GM12878 (cell line): ENCODE measurements around the gene MOXD1. TPM values are rescaled to one million over a fixed set of nuclear protein-coding genes. Genes with fewer than 3 reads are reported as not detected.

Source experiments
- ATAC-seq: fragments of 200-7000 bp; cut with Tn5 transposase; 3 replicates; pipeline ENCODE4 v1.9.1; 2020; ENCODE audit warnings: mild to moderate bottlenecking, moderate library complexity
- BruUV-seq: library from RNA; stranded (reverse); fragments of 400-500 nt; replicated peaks from 2 replicates; lab custom pipeline; 2021; lab: Mats Ljungman, UMichigan
- CTCF ChIA-PET: fragments of 300-600 bp; sonication (Branson Sonifier 250); formaldehyde crosslinking; extraction: SDS; loops from one replicate; lab custom pipeline; 2021; ENCODE audit warnings: inconsistent platforms; lab: Yijun Ruan, JAX
- POLR2A ChIA-PET: fragments of 350-600 bp; formaldehyde crosslinking; extraction: SDS; loops from one replicate; lab custom pipeline; 2021; ENCODE audit warnings: inconsistent platforms; lab: Charles Lee
- RAD21 ChIA-PET: fragments of 300-600 bp; sonication (Branson Sonifier 250); formaldehyde crosslinking; loops from one replicate; lab custom pipeline; 2023; ENCODE audit warnings: antibody characterized with exemption; ENCODE audit not compliant: unreplicated experiment; lab: Charles Lee
- SMC1A ChIA-PET: fragments of 300-600 bp; sonication (Branson Sonifier 250); formaldehyde crosslinking; loops from one replicate; lab custom pipeline; 2023; ENCODE audit not compliant: unreplicated experiment, uncharacterized antibody; lab: Charles Lee
- DNase-seq: peaks from one replicate; pipeline ENCODE4 v3.0.0-alpha.2; 2011; ENCODE audit warnings: low read depth, low spot score
- FAIRE-seq: peaks from 3 replicates; lab custom pipeline; 2011; peaks lifted over from hg19 to GRCh38; lab: Jason Lieb, UNC
- H2AFZ ChIP-seq: 2 replicates; pipeline ENCODE4 v1.6.0; 2011; ENCODE audit warnings: low read depth, low read length, control low read depth; ENCODE audit not compliant: control insufficient read depth
- H3K27ac ChIP-seq: 2 replicates; pipeline ENCODE4 v1.5.1; 2011; ENCODE audit warnings: control low read depth; ENCODE audit not compliant: control insufficient read depth, insufficient read depth
- H3K27me3 ChIP-seq, 2 experiments: replicated peaks in 1 of 2; 2 replicates each; pipeline versions ENCODE4 v1.6.0 to v1.6.1; 2011; ENCODE audit warnings: low read length in 1 of 2; ENCODE audit not compliant: control insufficient read depth in 2 of 2, insufficient read depth in 2 of 2
- H3K36me3 ChIP-seq, 2 experiments: 2 replicates each; pipeline ENCODE4 v1.5.1; 2011; ENCODE audit warnings: low read length in 1 of 2; ENCODE audit not compliant: control insufficient read depth in 2 of 2, insufficient read depth in 2 of 2
- H3K4me1 ChIP-seq: 2 replicates; pipeline ENCODE4 v1.6.1; 2011; ENCODE audit warnings: mild to moderate bottlenecking, low read length, moderate library complexity, mixed read lengths; ENCODE audit not compliant: control insufficient read depth, insufficient read depth
- H3K4me2 ChIP-seq: 2 replicates; pipeline ENCODE4 v1.6.0; 2011; ENCODE audit warnings: control low read depth; ENCODE audit not compliant: control insufficient read depth, insufficient read depth
- H3K4me3 ChIP-seq: fragments of 200-600 bp; sonication (generic); 2 replicates; pipeline ENCODE4 v1.5.1; 2016
- H3K79me2 ChIP-seq: 2 replicates; pipeline ENCODE4 v1.6.0; 2011; ENCODE audit warnings: low read length; ENCODE audit not compliant: control insufficient read depth, insufficient read depth
- H3K9ac ChIP-seq: 2 replicates; pipeline ENCODE4 v1.8.0; 2011; ENCODE audit warnings: low read length, control low read depth, mixed read lengths; ENCODE audit not compliant: control insufficient read depth, insufficient read depth
- H3K9me3 ChIP-seq: replicated peaks from 3 replicates; pipeline ENCODE4 v1.5.1; 2011; ENCODE audit warnings: mild to moderate bottlenecking, low read length; ENCODE audit not compliant: control insufficient read depth, insufficient read depth
- H4K20me1 ChIP-seq: 2 replicates; pipeline ENCODE4 v1.6.0; 2011; ENCODE audit not compliant: control insufficient read depth, insufficient read depth
- CBX5 ChIP-seq: sonication (generic); IDR thresholded peaks from 2 replicates; pipeline ENCODE4 v1.6.1; 2016; ENCODE audit warnings: low read depth, moderate library complexity, mild to moderate bottlenecking, inconsistent platforms
- CUX1 ChIP-seq: IDR thresholded peaks from 2 replicates; pipeline ENCODE4 v1.6.1; 2012; ENCODE audit warnings: improper control_type of control experiment, low read depth, low read length; ENCODE audit not compliant: insufficient replicate concordance
- DPF2 ChIP-seq: fragments of 450-650 bp; IDR thresholded peaks from 2 replicates; pipeline ENCODE4 v1.6.1; 2017; ENCODE audit warnings: mild to moderate bottlenecking
- EP300 ChIP-seq, 2 experiments: fragments of 150-350 bp in 1 of 2; IDR thresholded peaks; 2 replicates each; pipeline ENCODE4 v1.6.1; 2011 to 2012; ENCODE audit warnings: low read depth in 2 of 2, low read length in 2 of 2, borderline replicate concordance in 1 of 2, improper control_type of control experiment in 1 of 2, inconsistent platforms in 1 of 2; ENCODE audit not compliant: control insufficient read depth in 1 of 2
- NFYA ChIP-seq: IDR thresholded peaks from 2 replicates; pipeline ENCODE4 v1.6.1; 2011; ENCODE audit warnings: low read depth, mild to moderate bottlenecking, low read length, improper control_type of control experiment, borderline replicate concordance
- REST ChIP-seq: IDR thresholded peaks from 2 replicates; pipeline ENCODE4 v1.6.1; 2012; ENCODE audit warnings: mild to moderate bottlenecking, low read depth, low read length
- ZBTB33 ChIP-seq: fragments of 450-650 bp; IDR thresholded peaks from 2 replicates; pipeline ENCODE4 v1.6.1; 2017; ENCODE audit warnings: mild to moderate bottlenecking
- ZZZ3 ChIP-seq: IDR thresholded peaks from 2 replicates; pipeline ENCODE4 v1.6.1; 2011; ENCODE audit warnings: low read depth; ENCODE audit not compliant: control insufficient read depth, insufficient read length
- WGBS: methylation state at CpG from one replicate; pipeline ENCODE4 v1.1.6; 2016; ENCODE audit warnings: low lambda C conversion rate; ENCODE audit not compliant: insufficient replicate concordance, insufficient coverage; ENCODE audit errors: missing lambda C conversion rate; 5-methylcytosine and 5-hydroxymethylcytosine counted together
- in situ Hi-C: fragments of 300-500 bp; cut with MboI; formaldehyde crosslinking; loops from 9 replicates; pipeline ENCODE4 v1.14.3; 2018; ENCODE audit warnings: mixed read lengths
- intact Hi-C: fragments of 100-400 bp; cut with micrococcal nuclease; formaldehyde crosslinking; loops from one replicate; pipeline ENCODE4 v1.14.2; 2022; ENCODE audit not compliant: unreplicated experiment
- polyA plus RNA-seq, 11 experiments: library from polyadenylated mRNA; depleted of rRNA in 4 of 11; unstranded in 6 of 11; stranded (reverse) in 5 of 11; fragments of >200 nt; fragmentation: Nextera tagmentation in 4 of 11; fragmentation: Illumina TruSeq in 1 of 11; extraction: Ambion mirVana in 4 of 11; extraction: Trizol in 1 of 11; gene quantifications; 1 replicate in 1 of 11; 2 replicates in 10 of 11; pipeline versions ENCODE4 v1.2.1 to v1.2.3, GENCODE V29; 2011 to 2016; ENCODE audit warnings: inconsistent platforms in 2 of 11, missing spikeins in 2 of 11, low read depth in 1 of 11
- total RNA-seq, 4 experiments: library from RNA; depleted of rRNA in 3 of 4; stranded (reverse); fragments of >200 nt in 3 of 4; fragmentation: Illumina TruSeq in 1 of 4; extraction: Trizol in 1 of 4; gene quantifications; 2 replicates each; pipeline versions ENCODE4 v1.2.1 to v1.2.3, GENCODE V29; 2013 to 2021

MOXD1 gene
- total and polyA plus RNA-seq, 10 of the 15 experiments (the other 5 are each of a cell fraction or from before 2014, with no cell fraction given), result 0.03 to 2.1 (median 0.64) TPM

- Histone ChIP-seq H3K4me3 (no peak overlapping the region), H3K27me3 (no peaks in the 10 kb centered on the region), H3K79me2 (no peaks in the 10 kb centered on the region), H3K36me3 (no peaks in the 10 kb centered on the region), H3K4me2 (no peak overlapping the region), H4K20me1 (no peaks in the 10 kb centered on the region), H3K4me1 (peaks cover 17% of the 10 kb centered on the region; the same call in 1 of the 2 replicates), H3K9ac (no peak overlapping the region), H3K27ac (no peak overlapping the region), H2AFZ (no peak overlapping the region), H3K9me3 (no peaks in the 10 kb centered on the region; the same call in 2 of the 3 replicates)
- no TSS peak for BruUV-seq
- DNase-seq (no peak), ATAC-seq (no peak), FAIRE-seq (no peak)
- RAD21 ChIA-PET, result interaction anchor here (0.9 kb wide), 1 partner anchor 7 kb away, joined by 3 read pairs; no protein-coding TSS in a partner anchor
- POLR2A ChIA-PET, result no interaction called here
- intact Hi-C loops, result no loop called here
- SMC1A ChIA-PET, result interaction anchor here (0.8 to 3.1 kb wide), 4 partner anchors 12 to 510 kb away, joined by 3 to 9 read pairs (median 3); no protein-coding TSS in a partner anchor
- CTCF ChIA-PET, result interaction anchor here (0.5 to 3.0 kb wide), 3 partner anchors 83 to 153 kb away, joined by 3 to 17 read pairs (median 5); no protein-coding TSS in a partner anchor
- in situ Hi-C loops, result no loop called here
- 65% methylated on average over 6 of the region's 6 CpGs for WGBS
- TF ChIP-seq ZBTB33 (no peak), CBX5 (no peak), EP300 (IDR thresholded peaks at IDR 0.05; ENCODE audit: borderline replicate concordance in 1 of 2, control insufficient read depth in 1 of 2, low read depth in 2 of 2, low read length in 2 of 2) (no peak), CUX1 (no peak), DPF2 (no peak), NFYA (no peak), REST (no peak), ZZZ3 (no peak)
Measured at GRCh38 chr6:132362442-132363185, 38.7 kb downstream of the MOXD1 start.
